M059J (cell line): ENCODE data around the gene ITGB8. TPM values are rescaled to one million over a fixed set of nuclear protein-coding genes. Genes with fewer than 3 reads are reported as not detected.

ENCODE experiments used
- DNase-seq: peaks from one replicate; pipeline ENCODE4 v3.0.0-alpha.2; 2012; ENCODE audit warnings: low read depth
- total RNA-seq: library from RNA; depleted of rRNA; stranded (reverse); fragments of >200 nt; shearing (Covaris generic); gene quantifications from 2 replicates; pipeline ENCODE4 v1.2.3, GENCODE V29; 2014

Gene ITGB8
- total RNA-seq, 1 experiment from 2014 or later: 24.3 TPM

DNA sequence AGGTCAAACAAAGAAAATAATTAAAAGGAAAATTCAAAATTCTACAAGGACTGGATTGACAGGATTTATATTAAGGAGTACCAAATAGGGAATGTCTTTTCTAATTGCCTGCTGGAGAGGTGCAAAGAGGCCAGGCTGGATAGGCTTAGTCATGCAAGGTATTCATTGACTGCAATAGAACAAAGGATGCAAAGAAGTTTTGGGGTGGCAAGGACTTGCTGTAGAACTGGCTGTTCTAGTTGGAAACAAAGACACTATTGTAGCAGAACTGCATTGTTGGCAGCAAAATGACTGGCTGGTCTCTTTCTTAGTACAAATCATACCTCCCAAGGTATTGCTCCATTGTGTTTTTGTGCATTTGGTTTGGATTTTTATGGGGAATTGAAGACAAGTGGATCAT is 10.1 kb downstream of the ITGB8 start:
- DNase-seq: no peak

DNA sequence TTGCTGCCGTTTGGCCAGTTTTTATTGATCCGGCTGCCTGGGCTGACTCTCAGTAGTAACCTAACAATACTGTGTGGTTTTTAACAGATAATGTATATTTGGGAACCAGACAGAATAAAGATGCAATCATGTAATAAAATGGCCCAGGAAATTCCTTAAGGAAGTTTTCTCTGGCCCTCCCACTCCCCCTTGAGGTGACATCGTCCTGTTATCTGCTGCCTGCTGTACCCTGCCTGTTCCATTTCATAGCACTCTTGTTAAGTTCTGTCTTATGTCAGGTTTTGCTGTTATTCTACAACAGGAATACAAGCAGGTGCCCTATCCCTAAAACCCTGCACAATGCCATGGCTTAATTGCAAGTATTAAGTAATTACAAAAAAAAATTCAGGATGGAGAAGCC is 12.5 kb downstream of the ITGB8 start:
- DNase-seq: no peak

DNA sequence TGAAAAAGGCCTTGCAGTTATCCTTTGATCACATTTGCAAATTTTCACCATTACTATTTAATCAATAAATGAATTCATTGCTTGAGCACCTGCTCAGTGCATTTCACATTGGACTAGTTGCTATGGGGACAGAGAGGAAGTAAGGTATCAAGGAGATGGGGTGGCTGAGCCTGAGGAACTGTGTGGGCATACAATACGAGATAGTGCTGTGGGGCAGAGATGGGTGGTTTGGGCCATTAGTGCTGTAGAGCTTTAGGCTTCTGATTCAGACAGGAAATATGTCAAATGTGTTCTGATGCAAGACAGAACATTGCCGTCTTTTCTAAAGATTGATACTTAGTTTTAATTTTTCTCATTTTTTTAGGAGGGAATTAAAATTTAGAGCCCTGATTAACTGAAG is 13.2 kb downstream of the ITGB8 start:
- no peak for DNase-seq

DNA sequence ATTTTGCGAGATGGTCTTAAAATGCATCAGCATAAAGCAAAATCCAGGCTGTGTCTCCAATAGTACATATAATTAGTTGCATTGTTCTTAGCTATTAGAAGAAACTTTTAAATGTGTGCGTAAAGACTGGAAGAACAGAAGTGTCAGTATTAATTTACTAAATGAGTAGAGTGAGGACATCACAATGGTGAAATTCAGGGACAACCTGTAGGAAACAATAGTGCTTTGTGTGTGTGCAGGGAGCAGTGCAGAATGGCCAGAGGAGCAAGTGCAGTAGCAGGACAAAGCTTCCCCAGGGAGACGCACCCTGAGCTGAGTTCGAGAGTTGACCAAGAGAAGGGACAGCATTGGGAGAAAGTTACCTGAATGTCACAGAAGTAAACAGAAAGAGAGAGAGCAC is 13.7 kb downstream of the ITGB8 start:
- no peak for DNase-seq

DNA sequence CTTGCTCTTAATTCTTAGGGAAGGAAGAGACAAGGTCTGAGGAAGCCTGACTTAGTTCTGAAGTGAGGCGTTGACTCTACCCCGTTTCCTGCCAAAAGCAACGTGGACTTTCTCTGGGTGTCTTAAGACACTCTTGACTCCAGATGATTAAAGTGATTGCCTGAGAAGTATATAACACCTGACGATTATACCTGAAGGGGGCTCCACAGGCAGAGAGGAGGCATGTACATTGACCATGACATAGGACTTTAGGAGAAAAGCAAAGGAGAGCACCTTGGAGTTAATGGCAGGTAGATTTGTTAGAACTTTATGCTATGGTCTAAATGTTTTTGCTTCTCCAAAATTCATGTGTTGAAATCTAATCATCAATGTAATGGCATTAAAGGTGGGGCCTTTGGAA is 15.9 kb downstream of the ITGB8 start:
- no peak for DNase-seq

DNA sequence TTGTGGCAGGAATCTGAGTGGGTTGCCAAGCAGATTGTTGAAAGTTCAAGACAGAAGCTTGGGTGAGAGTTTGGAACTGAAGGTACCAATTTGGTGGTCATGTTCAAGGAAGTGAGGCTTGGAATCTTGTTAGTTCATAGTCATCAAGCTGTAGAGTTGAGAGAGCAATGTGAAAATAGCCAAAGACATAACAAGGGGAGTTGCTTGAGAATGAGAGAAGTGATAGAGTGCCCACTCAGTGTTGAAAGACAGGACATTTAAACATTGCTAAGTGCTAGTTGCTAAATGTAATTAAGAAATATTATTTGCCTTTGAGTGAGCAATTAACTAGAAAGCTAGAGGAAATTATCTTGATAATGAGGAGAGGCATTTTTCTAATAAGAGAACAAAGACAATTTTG is 17.0 kb downstream of the ITGB8 start:
- DNase-seq: no peak

DNA sequence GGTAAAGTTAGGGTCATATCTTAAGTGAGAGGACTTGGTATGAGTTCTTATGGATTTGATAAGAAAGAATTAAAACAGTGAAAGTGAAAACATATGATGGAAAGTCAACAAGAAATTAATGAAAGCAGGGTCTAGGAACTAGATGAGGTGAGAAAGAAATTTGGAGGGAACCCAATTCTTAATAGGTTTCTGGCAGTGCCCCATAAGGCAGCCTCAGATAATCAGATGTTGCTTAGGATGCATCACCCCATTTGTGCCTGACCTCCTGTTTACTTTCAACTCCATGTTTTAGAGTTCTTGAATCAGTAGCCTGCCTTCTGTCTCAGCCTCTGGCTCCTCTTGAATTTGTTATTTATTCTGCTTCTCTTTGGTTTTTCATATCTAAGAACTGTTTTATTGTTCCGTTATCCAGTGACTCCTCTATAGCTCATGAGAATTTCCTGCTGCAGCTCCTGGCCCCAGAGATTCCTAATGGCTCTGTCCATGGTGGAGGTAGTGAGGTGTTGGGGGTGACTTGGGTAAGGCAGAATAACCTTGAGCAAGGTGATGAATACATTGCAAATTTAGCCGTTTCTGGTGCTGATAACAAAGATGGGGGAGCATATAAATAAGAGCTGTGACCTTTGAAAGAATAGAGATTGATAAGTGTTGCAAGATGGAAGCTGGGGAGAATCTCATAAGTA is 17.6 kb downstream of the ITGB8 start:
- no peak for DNase-seq

DNA sequence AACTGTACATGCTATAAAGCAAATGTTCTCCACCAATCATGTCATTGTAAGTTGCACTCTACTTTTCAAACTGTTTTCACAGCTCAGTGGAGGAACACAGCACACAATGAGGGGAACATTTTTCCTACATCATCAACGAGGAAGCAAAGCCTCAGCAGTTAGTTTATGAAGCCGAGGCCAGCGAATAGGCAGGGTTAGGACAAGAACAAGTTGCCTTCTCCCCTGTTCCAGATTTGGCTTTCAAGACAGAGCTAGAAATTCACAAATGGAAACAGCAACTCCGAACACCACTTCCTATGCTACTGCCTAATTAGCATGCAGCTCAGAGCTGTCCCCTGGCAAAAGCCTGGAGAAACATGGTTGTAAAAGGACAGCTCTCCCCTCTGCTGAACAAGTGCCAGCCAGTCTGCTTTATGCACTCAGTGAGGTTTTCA is 19.8 kb downstream of the ITGB8 start:
- DNase-seq: peak; percentile 54

DNA sequence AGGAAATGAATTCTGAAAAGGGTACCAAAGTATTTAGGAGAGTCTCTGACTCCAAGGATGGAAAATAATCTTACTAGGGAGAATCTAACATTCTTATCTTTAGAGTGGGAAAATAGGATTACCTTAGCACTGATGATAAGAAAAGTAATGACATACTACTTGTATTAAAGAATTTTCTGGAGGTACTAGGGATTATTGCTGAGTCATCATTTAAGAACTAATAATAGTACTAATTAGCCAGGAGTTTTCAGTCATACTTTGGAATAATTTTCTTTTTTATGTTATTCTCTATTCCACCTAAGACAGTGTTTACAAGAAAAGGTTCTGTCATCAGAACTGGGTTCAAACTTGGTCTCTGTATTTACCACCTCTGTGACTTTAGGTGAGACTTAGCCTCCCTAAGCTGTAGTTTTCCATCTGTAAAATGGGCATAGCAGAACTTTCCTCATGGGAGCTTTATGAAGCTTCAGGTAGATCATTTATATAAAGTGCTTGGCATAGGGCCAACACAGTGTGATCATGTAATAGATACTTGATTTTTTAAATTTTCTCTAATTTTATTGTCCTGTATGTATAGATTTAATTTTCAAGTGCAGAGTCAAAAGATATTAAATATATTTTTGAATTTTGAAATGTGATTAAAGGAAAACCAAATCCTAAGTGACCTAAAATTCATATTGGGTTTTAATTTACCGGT is 20.4 kb downstream of the ITGB8 start:
- DNase-seq: no peak

DNA sequence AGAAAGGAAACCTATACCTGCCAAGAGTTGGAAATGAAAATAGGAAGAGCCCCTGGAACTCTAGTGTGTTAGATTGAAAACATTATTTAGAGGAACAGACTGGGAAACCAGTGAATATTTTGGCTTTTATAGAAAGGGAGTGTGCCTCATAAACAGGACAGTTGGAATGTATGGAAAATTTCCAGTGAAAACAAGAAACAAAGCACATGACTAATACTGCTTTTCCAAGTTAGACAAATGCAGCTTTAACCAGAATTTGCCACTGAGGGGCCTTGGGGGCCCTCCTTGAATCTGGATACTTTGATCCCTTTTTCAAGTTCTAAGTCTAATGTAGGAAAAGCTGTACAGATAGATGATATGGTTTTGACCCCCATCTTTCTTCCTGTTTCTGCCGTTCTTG is 21.2 kb downstream of the ITGB8 start:
- DNase-seq: peak; percentile 59

DNA sequence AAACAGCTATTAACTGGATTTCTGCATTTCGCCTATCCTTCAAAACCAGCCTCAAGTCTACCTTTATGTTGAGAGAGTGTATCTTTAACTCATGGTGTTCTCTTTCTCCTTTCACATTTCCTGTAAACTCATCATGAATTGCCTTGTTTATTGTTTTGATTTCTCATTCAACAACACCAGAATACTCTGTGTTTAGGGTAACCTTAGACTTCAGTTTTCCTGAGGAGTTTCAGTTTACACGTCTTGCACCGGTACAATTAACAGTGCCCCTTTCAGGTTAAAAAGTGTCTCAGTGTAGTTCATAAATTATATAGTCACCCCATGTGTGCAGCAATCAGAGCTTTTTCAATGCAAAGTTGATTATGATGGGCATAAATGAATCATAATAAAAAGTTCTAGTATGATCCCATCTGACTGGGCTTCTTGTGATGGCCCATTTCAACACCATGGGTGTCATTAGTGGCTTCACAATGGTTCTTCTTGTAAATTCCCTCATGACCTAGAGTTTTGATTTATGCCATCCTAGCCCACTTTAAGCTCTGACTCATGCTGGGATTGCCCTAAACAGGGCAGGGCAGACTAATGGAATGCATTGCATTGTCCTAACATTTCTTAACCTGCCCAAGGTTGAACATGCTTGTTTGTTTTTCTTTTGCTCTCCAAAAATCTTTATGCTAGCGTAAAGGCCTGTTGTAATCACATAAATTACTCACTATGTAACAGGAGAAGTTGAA is 22.0 kb downstream of the ITGB8 start:
- peak; percentile 91 for DNase-seq

DNA sequence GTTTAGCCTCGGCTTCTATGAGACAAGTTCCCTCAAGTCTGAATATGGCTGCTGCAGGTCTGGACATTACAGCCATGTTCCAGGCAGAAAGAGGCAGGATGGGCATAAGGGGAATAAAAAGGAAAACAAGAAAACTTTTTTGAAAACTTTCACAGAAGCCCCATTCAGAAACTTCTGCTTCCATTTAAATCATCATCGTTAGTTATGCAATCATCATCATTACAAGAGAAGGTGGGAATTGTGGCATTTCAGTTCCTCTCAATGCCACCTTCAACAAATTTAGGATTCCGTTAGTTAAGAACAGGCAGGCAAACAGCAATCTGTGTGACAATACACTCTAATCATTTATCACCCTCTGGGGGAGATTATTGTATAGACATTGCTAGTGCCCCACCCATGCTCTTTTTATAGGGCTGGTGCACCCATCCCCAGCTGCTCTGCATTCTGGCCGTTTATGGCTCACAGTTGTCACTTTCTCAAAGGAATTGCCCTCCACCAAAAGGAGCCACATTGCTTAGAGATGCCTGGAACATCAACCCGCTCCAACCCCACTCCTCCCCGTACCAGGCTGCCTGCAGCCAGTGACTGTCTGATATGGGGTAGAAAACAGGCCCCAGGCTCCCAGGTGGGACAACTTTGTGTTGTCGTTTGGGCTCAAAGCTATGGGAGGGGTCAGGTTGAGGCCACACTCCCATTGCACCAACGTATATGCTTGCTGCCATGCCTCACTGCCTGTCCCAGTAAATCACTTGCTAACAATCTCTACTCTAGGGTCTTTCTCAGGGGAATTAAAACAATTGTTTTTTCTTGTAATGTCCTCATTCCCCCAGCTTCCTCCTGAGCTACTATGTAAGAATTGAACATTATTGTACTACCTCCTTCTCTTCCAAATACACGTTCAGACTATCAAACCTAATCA is 24.2 kb downstream of the ITGB8 start:
- no peak for DNase-seq

DNA sequence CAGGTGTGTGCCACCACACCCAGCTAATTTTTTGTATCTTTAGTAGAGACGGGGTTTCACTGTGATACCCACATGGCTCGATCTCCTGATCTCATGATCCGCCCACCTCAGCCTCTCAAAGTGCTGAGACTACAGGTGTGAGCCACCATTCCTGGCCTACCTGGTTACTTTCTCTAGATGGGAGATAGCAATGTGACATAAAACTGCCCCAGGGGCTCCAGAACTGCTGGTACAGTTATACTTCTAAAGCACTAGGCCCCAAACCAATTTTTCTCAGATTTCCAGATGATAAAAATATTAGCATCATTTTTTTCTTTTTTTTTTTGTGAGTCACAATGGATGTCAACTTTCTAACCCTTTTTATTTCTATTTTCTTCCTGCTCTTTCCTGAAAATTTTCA is 27.4 kb downstream of the ITGB8 start:
- no peak for DNase-seq

DNA sequence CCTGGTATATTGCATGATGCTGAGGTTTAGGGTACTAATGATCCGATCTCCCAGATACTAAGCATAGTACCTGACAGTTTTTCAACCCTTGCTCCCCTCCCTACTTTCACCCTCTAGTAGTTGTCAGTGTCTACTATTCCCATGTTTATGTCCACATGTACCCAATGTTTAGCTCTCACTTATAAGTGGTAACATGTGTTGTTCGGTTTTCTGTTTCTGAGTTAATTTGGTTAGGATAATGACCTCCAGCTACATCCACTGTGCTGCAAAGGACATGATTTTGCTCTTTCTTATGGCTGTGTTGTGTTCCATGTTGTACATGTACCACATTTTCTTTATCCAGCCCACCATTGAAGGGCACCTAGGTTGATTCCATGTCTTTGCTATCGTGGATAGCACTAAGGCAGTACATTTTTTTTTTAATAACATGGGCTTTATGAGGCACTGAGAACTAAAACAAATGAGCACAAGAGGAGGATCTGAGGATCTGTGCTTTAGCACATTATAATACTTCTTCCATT is 28.1 kb downstream of the ITGB8 start:
- no peak for DNase-seq

DNA sequence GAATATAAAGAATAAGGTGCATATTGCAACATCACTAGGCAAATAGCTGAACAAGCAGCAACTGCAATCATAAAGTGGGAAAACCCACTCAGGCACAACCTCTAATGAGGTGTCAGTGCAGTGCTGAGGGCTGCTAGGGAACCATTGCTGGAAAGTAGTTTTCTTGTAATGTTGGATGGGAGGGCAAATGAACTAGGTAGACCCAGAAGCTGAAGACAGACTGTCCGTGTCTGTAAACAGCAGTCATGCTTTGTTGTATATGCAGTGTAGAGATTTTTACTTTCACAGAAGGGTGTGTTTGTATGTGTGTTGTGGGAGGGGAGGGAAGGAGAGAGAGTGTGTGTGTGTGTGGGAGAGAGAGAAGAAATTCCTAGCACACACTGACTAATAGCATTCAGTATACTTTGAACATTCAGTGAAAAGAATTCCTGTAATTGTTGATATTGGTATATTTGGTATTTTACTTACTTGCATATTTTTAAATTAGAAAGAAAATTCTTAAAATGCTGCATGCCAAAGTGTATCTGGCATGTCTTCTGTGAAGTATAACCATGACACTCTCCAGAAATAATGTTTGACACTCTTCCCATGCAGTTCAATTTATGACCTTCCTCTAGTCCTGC is 28.8 kb downstream of the ITGB8 start:
- no peak for DNase-seq

DNA sequence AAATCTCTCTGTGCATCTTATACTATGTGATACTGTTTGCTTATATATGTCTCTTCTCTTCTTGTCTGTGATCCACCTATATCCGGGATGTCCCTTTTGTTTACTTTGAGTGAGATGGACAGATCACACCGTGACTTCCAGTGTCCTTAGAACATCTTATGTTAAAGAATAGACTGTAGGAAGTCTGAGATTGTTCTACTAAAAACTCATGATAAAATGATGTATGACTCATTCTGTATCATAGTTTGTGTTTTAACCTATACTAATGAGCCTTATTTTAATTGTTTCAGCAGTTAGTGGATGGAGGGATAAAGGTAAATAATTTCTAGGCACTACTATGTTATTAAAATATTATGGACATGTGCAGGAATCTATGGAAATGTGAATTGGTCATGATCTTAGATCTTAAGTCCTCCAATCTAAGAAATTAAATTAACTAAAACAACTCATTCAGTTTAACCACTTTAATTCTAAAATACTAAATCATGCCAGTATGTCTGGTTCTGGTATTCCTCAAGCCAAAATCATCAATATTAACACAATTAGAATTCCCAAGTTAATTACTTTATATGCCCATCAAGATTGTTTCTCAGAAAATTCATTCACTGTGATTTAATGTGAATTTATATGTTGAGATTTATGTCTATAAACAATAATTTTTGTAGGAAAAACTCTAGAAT is 32.0 kb downstream of the ITGB8 start:
- DNase-seq: no peak

DNA sequence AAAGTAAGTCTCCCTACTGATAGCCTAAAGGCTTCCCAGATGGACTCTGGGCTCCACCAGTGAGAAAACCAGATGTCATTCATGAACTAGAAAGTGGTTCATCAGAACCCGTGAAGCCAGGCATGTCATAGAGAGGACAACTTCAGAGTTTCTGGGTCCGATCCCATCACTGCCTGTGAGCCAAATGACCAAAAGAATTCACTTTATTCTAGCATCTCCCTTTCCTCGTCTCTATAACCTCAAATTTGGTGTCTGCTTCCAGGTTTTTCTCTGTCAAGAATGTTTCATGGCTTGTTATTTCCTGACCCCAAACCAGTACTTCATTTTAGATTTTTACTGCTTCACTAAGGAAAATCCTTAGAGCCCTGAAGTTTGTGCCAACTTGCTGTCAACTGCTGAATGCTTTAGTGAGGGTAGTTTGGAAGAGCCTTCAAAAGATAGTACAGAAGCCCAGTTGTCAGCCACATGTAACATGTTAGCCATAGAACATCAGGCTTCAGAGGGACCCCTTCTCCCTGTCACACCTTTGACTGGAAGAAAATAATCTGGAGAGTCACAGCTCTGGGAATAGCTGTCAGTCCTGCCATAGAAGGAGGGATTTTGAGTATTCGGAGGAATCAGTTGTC is 34.0 kb downstream of the ITGB8 start:
- no peak for DNase-seq

DNA sequence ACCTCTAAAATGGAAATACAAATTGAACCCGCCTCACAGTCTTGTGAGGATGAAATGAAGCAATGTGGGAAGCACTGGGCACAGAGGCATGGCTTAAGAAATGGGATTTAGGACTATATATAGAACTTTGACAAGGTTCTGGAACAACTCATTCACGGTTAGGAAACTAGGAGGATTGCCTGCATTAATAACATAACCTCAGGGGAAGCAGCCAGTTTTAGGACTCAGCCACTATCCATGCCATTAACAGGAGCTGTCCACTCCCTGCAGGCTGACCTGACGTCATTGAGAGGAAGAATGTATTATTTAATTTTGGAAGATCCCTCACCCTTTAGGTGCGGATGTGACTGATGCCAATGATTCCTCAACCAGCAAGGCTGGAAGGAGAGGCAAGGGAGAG is 34.8 kb downstream of the ITGB8 start:
- DNase-seq: no peak

DNA sequence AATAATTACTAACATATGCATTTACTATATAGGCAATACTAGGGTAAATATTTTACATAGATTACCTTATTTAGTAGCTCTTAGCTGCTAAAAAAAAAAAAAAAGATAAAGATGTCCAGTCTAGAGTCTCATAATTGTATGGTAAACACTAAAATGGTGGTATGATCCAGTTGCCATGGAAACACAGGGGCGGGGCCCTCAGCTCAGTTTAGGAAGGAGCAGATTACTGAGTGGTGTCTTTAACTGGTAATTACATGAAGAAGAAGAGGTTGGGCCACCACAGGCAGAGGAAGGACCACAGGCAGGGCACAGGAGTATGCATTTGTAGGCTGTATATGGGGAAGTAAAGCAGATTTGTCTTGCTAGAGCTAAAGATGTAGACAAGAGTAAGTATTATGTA is 43.7 kb downstream of the ITGB8 start:
- DNase-seq: peak; percentile 5

DNA sequence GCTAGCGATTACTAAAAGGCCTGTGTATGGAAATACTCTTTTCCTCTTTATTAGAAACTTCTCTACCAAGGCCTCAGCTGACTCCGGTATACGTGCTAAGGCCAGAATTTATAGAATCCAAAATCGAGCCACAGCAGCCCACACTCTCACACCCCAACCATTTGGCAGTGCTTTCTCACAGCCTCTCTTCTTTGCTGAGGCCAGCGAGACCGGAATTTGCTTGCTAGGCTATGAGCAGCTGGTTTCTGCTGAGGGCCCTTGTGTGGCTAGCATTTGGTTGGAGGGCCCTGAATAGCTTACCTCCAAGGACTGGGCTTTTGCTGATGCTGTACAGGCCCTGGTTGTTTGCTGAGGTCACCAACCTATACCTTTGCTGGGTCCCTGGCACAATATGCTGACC is 46.1 kb downstream of the ITGB8 start:
- DNase-seq: no peak
